Thyroid gland (tissue), 4 donors: ENCODE data around the gene CPPED1. TPM values are rescaled to one million over a fixed set of nuclear protein-coding genes. Genes with fewer than 3 reads are reported as not detected.

Source experiments
- DNase-seq, 2 donors: peaks; one replicate each; pipeline ENCODE4 v3.0.0-alpha.2; 2019
- H3K27ac ChIP-seq, 3 donors: fragments of 200-600 bp; sonication (generic); 1 replicate in 2 of 3; 2 replicates in 1 of 3; pipeline ENCODE4 v1.5.1; 2016 to 2019; ENCODE audit warnings: mild to moderate bottlenecking in 1 of 3, moderate library complexity in 1 of 3
- H3K27me3 ChIP-seq: fragments of 200-600 bp; sonication (generic); one replicate; pipeline ENCODE4 v1.5.1; 2019
- H3K36me3 ChIP-seq, 2 donors: fragments of 200-600 bp; sonication (generic); one replicate each; pipeline ENCODE4 v1.5.1; 2016 to 2019
- H3K4me1 ChIP-seq, 2 donors: fragments of 200-600 bp; sonication (generic); one replicate each; pipeline ENCODE4 v1.5.1; 2017 to 2019
- H3K4me3 ChIP-seq, 3 donors: fragments of 200-600 bp; sonication (generic); replicated peaks in 1 of 3; 1 replicate in 2 of 3; 2 replicates in 1 of 3; pipeline ENCODE4 v1.5.1; 2016; ENCODE audit warnings: mild to moderate bottlenecking in 1 of 3
- H3K9me3 ChIP-seq: fragments of 200-600 bp; sonication (generic); one replicate; pipeline ENCODE4 v1.5.1; 2017
- POLR2A ChIP-seq, 2 donors: fragments of 450-650 bp; IDR thresholded peaks; one replicate each; pipeline ENCODE4 v1.6.1; 2017; ENCODE audit warnings: antibody characterized with exemption in 2 of 2, mild to moderate bottlenecking in 2 of 2, moderate library complexity in 1 of 2
- WGBS, 2 donors: methylation state at CpG; one replicate each; pipeline ENCODE4 v1.1.5; 2017; 5-methylcytosine and 5-hydroxymethylcytosine counted together
- intact Hi-C: fragments of 100-400 bp; cut with DNase I; formaldehyde crosslinking; loops from one replicate; pipeline ENCODE4 v1.15.1; 2023
- total RNA-seq, 4 donors: library from RNA; depleted of rRNA; stranded (reverse); fragments of >200 nt; gene quantifications; one replicate each; pipeline ENCODE4 v1.2.3, GENCODE V29; 2016
- TF ChIP-seq, protein P1 (sequence below), 6 experiments: fragments of 200-600 bp in 3 of 6; fragments of 450-650 bp in 3 of 6; sonication (generic) in 3 of 6; IDR thresholded peaks; one replicate each; pipeline ENCODE4 v1.5.1; 2016 to 2019; ENCODE audit warnings: antibody characterized with exemption in 6 of 6, mild to moderate bottlenecking in 2 of 6, inconsistent platforms in 1 of 6, moderate library complexity in 1 of 6

The CPPED1 gene
- total RNA-seq, 4 donors from 2014 or later = 8.5 to 17.8 (median 16.8) TPM

DNA sequence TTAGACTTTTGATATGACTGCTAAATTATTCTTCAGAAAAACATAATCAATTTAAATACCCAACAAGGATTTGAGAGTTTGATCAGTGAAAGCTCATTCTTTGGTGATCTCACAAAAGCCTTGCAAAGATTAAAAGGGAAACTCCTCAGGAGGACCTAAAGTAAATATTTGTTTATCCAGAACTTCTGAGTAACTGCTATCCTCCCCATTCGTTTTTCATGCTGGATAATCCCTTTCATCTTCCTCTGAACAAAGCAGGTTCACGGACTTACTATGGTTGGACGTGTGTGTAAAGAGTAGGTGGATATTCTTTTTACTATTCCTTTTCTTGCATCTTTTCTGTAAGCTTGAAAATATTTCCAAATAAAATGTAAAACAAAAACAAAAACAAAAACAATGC, 124.7 kb downstream of the CPPED1 start:
- H3K4me3 ChIP-seq = no peak overlapping the region
- no peaks in the 10 kb centered on the region for H3K4me1 ChIP-seq
- intact Hi-C loops = no loop called here
- H3K27ac ChIP-seq = no peak overlapping the region
- H3K27me3 ChIP-seq = no peaks in the 10 kb centered on the region
- TF ChIP-seq, protein P1, sequence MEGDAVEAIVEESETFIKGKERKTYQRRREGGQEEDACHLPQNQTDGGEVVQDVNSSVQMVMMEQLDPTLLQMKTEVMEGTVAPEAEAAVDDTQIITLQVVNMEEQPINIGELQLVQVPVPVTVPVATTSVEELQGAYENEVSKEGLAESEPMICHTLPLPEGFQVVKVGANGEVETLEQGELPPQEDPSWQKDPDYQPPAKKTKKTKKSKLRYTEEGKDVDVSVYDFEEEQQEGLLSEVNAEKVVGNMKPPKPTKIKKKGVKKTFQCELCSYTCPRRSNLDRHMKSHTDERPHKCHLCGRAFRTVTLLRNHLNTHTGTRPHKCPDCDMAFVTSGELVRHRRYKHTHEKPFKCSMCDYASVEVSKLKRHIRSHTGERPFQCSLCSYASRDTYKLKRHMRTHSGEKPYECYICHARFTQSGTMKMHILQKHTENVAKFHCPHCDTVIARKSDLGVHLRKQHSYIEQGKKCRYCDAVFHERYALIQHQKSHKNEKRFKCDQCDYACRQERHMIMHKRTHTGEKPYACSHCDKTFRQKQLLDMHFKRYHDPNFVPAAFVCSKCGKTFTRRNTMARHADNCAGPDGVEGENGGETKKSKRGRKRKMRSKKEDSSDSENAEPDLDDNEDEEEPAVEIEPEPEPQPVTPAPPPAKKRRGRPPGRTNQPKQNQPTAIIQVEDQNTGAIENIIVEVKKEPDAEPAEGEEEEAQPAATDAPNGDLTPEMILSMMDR (IDR thresholded peaks at IDR 0.05) = no peak
- no peak for TF ChIP-seq POLR2A (IDR thresholded peaks at IDR 0.05)
- no peak for DNase-seq
- H3K36me3 ChIP-seq = no peaks in the 10 kb centered on the region
- WGBS, 2 donors = 78% methylated on average over 3 of the region's 3 CpGs
- H3K9me3 ChIP-seq = no peaks in the 10 kb centered on the region

DNA sequence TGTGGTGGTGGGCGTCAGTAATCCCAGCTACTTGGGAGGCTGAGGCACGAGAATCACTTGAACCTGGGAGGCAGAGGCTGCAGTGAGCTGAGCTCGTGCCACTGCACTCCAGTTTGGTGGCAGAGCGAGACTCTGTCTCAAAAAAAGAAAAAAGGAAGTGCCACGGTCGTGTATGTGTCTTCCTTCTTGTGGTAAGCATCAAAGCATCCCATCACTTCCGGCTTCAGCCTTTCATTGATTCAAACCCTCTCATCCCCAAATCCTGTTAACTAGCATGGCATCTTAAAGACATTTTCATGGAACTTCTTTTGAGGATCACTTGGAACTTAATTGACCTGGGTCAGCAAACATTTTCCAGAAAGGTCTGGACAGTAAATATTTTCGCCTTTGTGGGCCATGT, 126.2 kb downstream of the CPPED1 start:
- H3K4me3 ChIP-seq = no peak overlapping the region
- intact Hi-C loops = no loop called here
- no peaks in the 10 kb centered on the region for H3K4me1 ChIP-seq
- H3K36me3 ChIP-seq = no peaks in the 10 kb centered on the region
- WGBS, 2 donors = 87 to 90% methylated on average over 8 of the region's 8 CpGs
- no peak for DNase-seq
- H3K27me3 ChIP-seq = no peaks in the 10 kb centered on the region
- H3K9me3 ChIP-seq = no peaks in the 10 kb centered on the region
- no peak for TF ChIP-seq POLR2A (IDR thresholded peaks at IDR 0.05)
- TF ChIP-seq, protein P1 (IDR thresholded peaks at IDR 0.05) = no peak
- H3K27ac ChIP-seq = no peak overlapping the region

DNA sequence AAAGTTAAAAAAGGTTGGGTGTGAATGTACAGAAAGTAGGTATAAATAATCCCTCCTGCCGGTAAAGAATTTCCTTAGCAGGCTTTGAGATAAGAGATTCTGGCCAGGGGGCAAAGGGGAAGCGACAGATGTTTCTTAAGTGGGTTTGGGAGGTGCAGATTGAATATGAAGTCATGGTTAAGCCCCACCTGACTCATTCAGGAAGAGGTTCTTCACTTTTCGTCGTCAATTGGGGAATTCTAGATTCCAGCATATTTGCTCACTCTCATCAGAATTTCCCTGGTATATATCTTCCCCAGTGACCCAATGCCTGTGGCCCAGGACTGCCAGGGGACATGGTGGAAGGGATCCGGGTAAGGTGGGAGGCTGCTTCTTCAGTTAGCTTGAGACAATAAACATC, 127.8 kb downstream of the CPPED1 start:
- Histone ChIP-seq H3K36me3 (no peaks in the 10 kb centered on the region), H3K4me3 (no peak overlapping the region), H3K27me3 (no peaks in the 10 kb centered on the region), H3K9me3 (no peaks in the 10 kb centered on the region), H3K27ac (no peak overlapping the region), H3K4me1 (no peaks in the 10 kb centered on the region)
- DNase-seq = no peak
- WGBS, 2 donors = 68 to 70% methylated on average over 5 of the region's 5 CpGs
- intact Hi-C loops = no loop called here
- TF ChIP-seq, protein P1 (IDR thresholded peaks at IDR 0.05) = no peak
- no peak for TF ChIP-seq POLR2A (IDR thresholded peaks at IDR 0.05)

DNA sequence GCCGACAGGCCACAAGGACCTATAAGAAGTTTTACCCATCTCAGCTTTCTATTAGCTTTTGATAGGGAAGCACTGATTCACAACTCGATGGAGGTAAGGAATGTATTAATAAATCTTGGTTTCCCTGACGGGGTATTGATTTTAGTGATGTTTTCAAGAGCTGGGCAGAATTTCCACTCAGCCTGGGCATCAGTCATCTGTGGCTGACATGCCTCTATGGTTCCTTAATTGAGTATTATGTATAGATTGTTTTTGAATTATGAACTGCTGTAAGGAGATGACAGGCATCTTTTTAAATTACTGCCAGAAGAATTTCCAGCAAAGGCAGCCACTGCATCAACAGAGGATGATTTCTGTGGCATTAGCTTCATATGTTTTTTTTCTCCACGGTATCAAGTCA, 128.6 kb downstream of the CPPED1 start:
- TF ChIP-seq POLR2A (IDR thresholded peaks at IDR 0.05) = no peak
- TF ChIP-seq, protein P1 (IDR thresholded peaks at IDR 0.05) = no peak
- WGBS, 2 donors = 74 to 88% methylated on average over 4 of the region's 4 CpGs
- no peaks in the 10 kb centered on the region for H3K36me3 ChIP-seq
- H3K9me3 ChIP-seq = no peaks in the 10 kb centered on the region
- H3K4me3 ChIP-seq = no peak overlapping the region
- no peaks in the 10 kb centered on the region for H3K27me3 ChIP-seq
- H3K4me1 ChIP-seq = no peaks in the 10 kb centered on the region
- no peak for DNase-seq
- no peak overlapping the region for H3K27ac ChIP-seq
- intact Hi-C loops = no loop called here

DNA sequence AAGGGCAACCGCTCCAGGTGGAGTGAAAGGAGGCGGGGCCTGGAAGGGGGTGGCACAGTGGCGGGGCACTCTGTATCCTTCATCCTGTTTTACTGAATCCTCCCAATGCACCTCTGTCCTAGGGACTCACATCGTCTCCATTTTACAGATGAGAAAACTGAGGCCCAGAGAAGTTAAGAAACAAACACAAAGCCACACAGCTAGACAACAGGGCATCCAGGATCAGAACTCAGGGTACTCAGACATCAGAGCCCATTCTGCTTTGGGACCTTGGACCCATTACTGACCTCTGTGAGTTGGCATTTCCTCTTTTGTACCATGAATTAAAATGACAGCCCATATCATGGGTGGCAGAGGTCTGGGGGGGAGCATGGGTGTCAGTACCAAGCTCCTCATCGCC, 129.2 kb downstream of the CPPED1 start:
- TF ChIP-seq, protein P1 (IDR thresholded peaks at IDR 0.05) = no peak
- no peak for TF ChIP-seq POLR2A (IDR thresholded peaks at IDR 0.05)

More for the DNA sequence above, 129.2 kb downstream of the CPPED1 start:
- no peak for DNase-seq
- H3K27ac ChIP-seq = no peak overlapping the region
- WGBS, 2 donors = 96 to 97% methylated on average over 5 of the region's 5 CpGs
- H3K36me3 ChIP-seq = no peaks in the 10 kb centered on the region
- no peaks in the 10 kb centered on the region for H3K9me3 ChIP-seq
- H3K27me3 ChIP-seq = no peaks in the 10 kb centered on the region
- no peak overlapping the region for H3K4me3 ChIP-seq
- intact Hi-C loops = no loop called here
- no peaks in the 10 kb centered on the region for H3K4me1 ChIP-seq
